Thyroid gland (tissue), 4 donors: ENCODE results near the gene LGALS4. TPM values are rescaled to one million over a fixed set of nuclear protein-coding genes. Genes with fewer than 3 reads are reported as not detected.
"Not testable (repeated sequence)": the region's sequence is repeated elsewhere in the genome, so short reads cannot be mapped to it uniquely, and the experiment has no call there.

ENCODE experiments used
- DNase-seq, 2 donors: peaks; one replicate each; pipeline ENCODE4 v3.0.0-alpha.2; 2019
- H3K27ac ChIP-seq, 3 donors: fragments of 200-600 bp; sonication (generic); 1 replicate in 2 of 3; 2 replicates in 1 of 3; pipeline ENCODE4 v1.5.1; 2016 to 2019; ENCODE audit warnings: mild to moderate bottlenecking in 1 of 3, moderate library complexity in 1 of 3
- H3K27me3 ChIP-seq: fragments of 200-600 bp; sonication (generic); one replicate; pipeline ENCODE4 v1.5.1; 2019
- H3K36me3 ChIP-seq, 2 donors: fragments of 200-600 bp; sonication (generic); one replicate each; pipeline ENCODE4 v1.5.1; 2016 to 2019
- H3K4me1 ChIP-seq, 2 donors: fragments of 200-600 bp; sonication (generic); one replicate each; pipeline ENCODE4 v1.5.1; 2017 to 2019
- H3K4me3 ChIP-seq, 3 donors: fragments of 200-600 bp; sonication (generic); replicated peaks in 1 of 3; 1 replicate in 2 of 3; 2 replicates in 1 of 3; pipeline ENCODE4 v1.5.1; 2016; ENCODE audit warnings: mild to moderate bottlenecking in 1 of 3
- H3K9me3 ChIP-seq: fragments of 200-600 bp; sonication (generic); one replicate; pipeline ENCODE4 v1.5.1; 2017
- CTCF ChIP-seq, 6 experiments: fragments of 200-600 bp in 3 of 6; fragments of 450-650 bp in 3 of 6; sonication (generic) in 3 of 6; IDR thresholded peaks; one replicate each; pipeline ENCODE4 v1.5.1; 2016 to 2019; ENCODE audit warnings: antibody characterized with exemption in 6 of 6, mild to moderate bottlenecking in 2 of 6, inconsistent platforms in 1 of 6, moderate library complexity in 1 of 6
- POLR2A ChIP-seq, 2 donors: fragments of 450-650 bp; IDR thresholded peaks; one replicate each; pipeline ENCODE4 v1.6.1; 2017; ENCODE audit warnings: antibody characterized with exemption in 2 of 2, mild to moderate bottlenecking in 2 of 2, moderate library complexity in 1 of 2
- WGBS, 2 donors: methylation state at CpG; one replicate each; pipeline ENCODE4 v1.1.5; 2017; 5-methylcytosine and 5-hydroxymethylcytosine counted together
- intact Hi-C: fragments of 100-400 bp; cut with DNase I; formaldehyde crosslinking; loops from one replicate; pipeline ENCODE4 v1.15.1; 2023
- total RNA-seq, 4 donors: library from RNA; depleted of rRNA; stranded (reverse); fragments of >200 nt; gene quantifications; one replicate each; pipeline ENCODE4 v1.2.3, GENCODE V29; 2016

The LGALS4 gene
- total RNA-seq, 4 donors from 2014 or later: 1.6 TPM; not detected in 2

- WGBS, 2 donors: 77 to 91% methylated on average over 10 of the region's 10 CpGs
- TF ChIP-seq CTCF (IDR thresholded peaks at IDR 0.05) (no peak), POLR2A (IDR thresholded peaks at IDR 0.05) (no peak)
- intact Hi-C loops: no loop called here
Measured at GRCh38 chr19:38766276-38767047, 46.3 kb downstream of the LGALS4 start.

GRCh38 chr19:38765214-38765613 lies 47.5 kb downstream of the LGALS4 start:
- H3K27me3 ChIP-seq: no peaks in the 10 kb centered on the region
- DNase-seq: no peak
- intact Hi-C loops: no loop called here

More at GRCh38 chr19:38766276-38767047, 46.3 kb downstream of the LGALS4 start:
- Histone ChIP-seq H3K9me3 (no peaks in the 10 kb centered on the region), H3K27me3 (no peaks in the 10 kb centered on the region), H3K4me3 (no peak overlapping the region), H3K4me1 (peaks cover 8% of the 10 kb centered on the region in 2 donors), H3K36me3 (no peaks in the 10 kb centered on the region), H3K27ac (no peak overlapping the region)
- DNase-seq: no peak

DNA sequence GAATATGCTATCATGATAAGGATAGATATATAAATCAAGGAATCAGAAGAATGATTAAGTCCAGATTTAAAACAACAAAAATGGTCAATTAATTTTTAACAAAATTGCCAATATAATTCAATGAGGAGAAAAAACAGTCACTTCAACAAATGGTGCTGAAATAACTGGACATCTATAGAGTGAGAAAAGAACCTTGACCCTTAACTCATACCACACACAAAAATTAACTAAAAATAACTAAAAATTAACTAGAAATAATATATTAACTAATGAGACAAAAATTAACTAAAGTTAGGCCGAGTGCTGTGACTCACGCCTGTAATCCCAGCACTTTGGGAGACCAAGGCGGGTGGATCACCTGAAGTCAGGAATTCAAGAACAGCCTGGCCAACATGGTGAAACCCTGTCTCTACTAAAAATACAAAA lies 48.9 kb downstream of the LGALS4 start:
- Histone ChIP-seq H3K4me3 (no peak overlapping the region), H3K27ac (no peak overlapping the region), H3K27me3 (no peaks in the 10 kb centered on the region), H3K36me3 (no peaks in the 10 kb centered on the region), H3K4me1 (no peaks in the 10 kb centered on the region), H3K9me3 (no peaks in the 10 kb centered on the region)
- TF ChIP-seq POLR2A (IDR thresholded peaks at IDR 0.05) (no peak), CTCF (IDR thresholded peaks at IDR 0.05) (no peak)
- intact Hi-C loops: no loop called here
- DNase-seq: no peak
- 90 to 95% methylated on average over 3 of the region's 3 CpGs for WGBS, 2 donors

More at GRCh38 chr19:38765214-38765613, 47.5 kb downstream of the LGALS4 start:
- WGBS, 2 donors: 97 to 99% methylated on average over 2 of the region's 2 CpGs
- Histone ChIP-seq H3K36me3 (no peaks in the 10 kb centered on the region), H3K27ac (no peak overlapping the region), H3K4me3 (no peak overlapping the region), H3K9me3 (no peaks in the 10 kb centered on the region), H3K4me1 (peaks cover 8% of the 10 kb centered on the region in 2 donors)
- TF ChIP-seq POLR2A (IDR thresholded peaks at IDR 0.05) (no peak), CTCF (IDR thresholded peaks at IDR 0.05) (no peak)

GRCh38 chr19:38761884-38762389 lies 50.8 kb downstream of the LGALS4 start:
- H3K27ac ChIP-seq, H3K36me3 ChIP-seq, H3K27me3 ChIP-seq, DNase-seq, H3K4me3 ChIP-seq, intact Hi-C loops, H3K9me3 ChIP-seq, H3K4me1 ChIP-seq: not testable (repeated sequence)
- WGBS, 2 donors: 95 to 96% methylated on average over 9 of the region's 9 CpGs

GRCh38 chr19:38760805-38761517 lies 51.8 kb downstream of the LGALS4 start:
- H3K27ac ChIP-seq, intact Hi-C loops, H3K4me1 ChIP-seq, H3K4me3 ChIP-seq, H3K36me3 ChIP-seq, H3K9me3 ChIP-seq, DNase-seq, H3K27me3 ChIP-seq: not testable (repeated sequence)
- 72 to 77% methylated on average over 6 of the region's 6 CpGs for WGBS, 2 donors

GRCh38 chr19:38759590-38760003 lies 53.1 kb downstream of the LGALS4 start:
- 34 to 45% methylated on average over 10 of the region's 10 CpGs for WGBS, 2 donors
- peak; percentile 70 for DNase-seq
- Histone ChIP-seq H3K9me3 (no peaks in the 10 kb centered on the region), H3K27ac (peak overlapping the region in 1 of 3 donors; percentile 25), H3K4me3 (no peak overlapping the region), H3K4me1 (no peaks in the 10 kb centered on the region), H3K27me3 (no peaks in the 10 kb centered on the region), H3K36me3 (no peaks in the 10 kb centered on the region)
- intact Hi-C loops: no loop called here
- no peak for TF ChIP-seq CTCF (IDR thresholded peaks at IDR 0.05)
- TF ChIP-seq POLR2A (IDR thresholded peaks at IDR 0.05): no peak

- H3K4me1 ChIP-seq, H3K9me3 ChIP-seq, H3K27ac ChIP-seq, H3K27me3 ChIP-seq, DNase-seq, H3K36me3 ChIP-seq, intact Hi-C loops, H3K4me3 ChIP-seq: not testable (repeated sequence)
- WGBS, 2 donors: 55 to 59% methylated on average over 1 to 2 of the region's 2 CpGs
Measured at GRCh38 chr19:38754196-38754595, 58.5 kb downstream of the LGALS4 start.

GRCh38 chr19:38753783-38754182 lies 59.0 kb downstream of the LGALS4 start:
- intact Hi-C loops, H3K27ac ChIP-seq, H3K4me3 ChIP-seq, H3K36me3 ChIP-seq, H3K4me1 ChIP-seq, DNase-seq, H3K27me3 ChIP-seq, H3K9me3 ChIP-seq: not testable (repeated sequence)
- 74 to 76% methylated on average over 3 of the region's 3 CpGs for WGBS, 2 donors
